ENCODE data around the gene NUPR2.

GRCh38 chr7:56105508-56105907 lies 10.7 kb downstream of the NUPR2 start:
- TF ChIP-seq CTCF (IDR thresholded peaks at IDR 0.05; ENCODE audit: low read depth, low read length, poor library complexity, severe bottlenecking) = no peak
- no peak for TF ChIP-seq EZH2phosphoT487 (IDR thresholded peaks at IDR 0.05; ENCODE audit: borderline replicate concordance, low read length)

All from DOHH2 (cell line).